WTC11 (cell line): ENCODE results near the gene FGG. TPM values are rescaled to one million over a fixed set of nuclear protein-coding genes. Genes with fewer than 3 reads are reported as not detected.

Experiments used
- ATAC-seq: fragments of 200-7000 bp; cut with Tn5 transposase; 2 replicates; pipeline ENCODE4 v1.10.0; 2021; ENCODE audit warnings: mild to moderate bottlenecking, moderate library complexity
- CTCF ChIA-PET: fragments of 300-600 bp; sonication (Branson Sonifier 250); formaldehyde crosslinking; loops from one replicate; lab custom pipeline; 2021; ENCODE audit warnings: antibody characterized with exemption; lab: Charles Lee
- POLR2A ChIA-PET: fragments of 350-600 bp; sonication (Branson Sonifier 250); formaldehyde crosslinking; loops from one replicate; lab custom pipeline; 2021; ENCODE audit warnings: antibody characterized with exemption; lab: Charles Lee
- DNase-seq: peaks from one replicate; pipeline ENCODE4 v3.0.0; 2021; ENCODE audit warnings: low spot score
- H3K27ac Mint-ChIP-seq: 2 replicates; pipeline ENCODE4 v1.8.0; 2021; ENCODE audit warnings: mixed read lengths
- H3K27me3 Mint-ChIP-seq: 2 replicates; pipeline ENCODE4 v1.8.0; 2021; ENCODE audit warnings: low read depth, mild to moderate bottlenecking, moderate library complexity, mixed read lengths
- H3K36me3 Mint-ChIP-seq: 2 replicates; pipeline ENCODE4 v1.8.0; 2021; ENCODE audit warnings: mixed read lengths
- H3K4me1 Mint-ChIP-seq: 2 replicates; pipeline ENCODE4 v1.8.0; 2022; ENCODE audit warnings: mixed read lengths
- H3K4me3 Mint-ChIP-seq: 2 replicates; pipeline ENCODE4 v1.8.0; 2021; ENCODE audit warnings: mild to moderate bottlenecking, moderate library complexity, mixed read lengths
- H3K9me3 Mint-ChIP-seq: 2 replicates; pipeline ENCODE4 v1.8.0; 2021; ENCODE audit warnings: mixed read lengths
- ATF1 ChIP-seq: sonication (generic); formaldehyde crosslinking; IDR thresholded peaks from 2 replicates; pipeline ENCODE4 v1.8.1; 2023; ENCODE audit warnings: mild to moderate bottlenecking, moderate library complexity, missing genetic modification reagents
- FOXP4 ChIP-seq: sonication (generic); formaldehyde crosslinking; IDR thresholded peaks from 2 replicates; pipeline ENCODE4 v1.8.0; 2022; ENCODE audit warnings: mild to moderate bottlenecking, missing genetic modification reagents
- HMGA2 ChIP-seq: fragments of 250-450 bp; sonication (Bioruptor Pico); IDR thresholded peaks from 2 replicates; pipeline ENCODE4 v1.4.0; 2021; ENCODE audit warnings: mild to moderate bottlenecking, moderate library complexity
- JAZF1 ChIP-seq: fragments of 250-450 bp; sonication (Bioruptor Pico); IDR thresholded peaks from 2 replicates; pipeline ENCODE4 v1.9.0; 2021; ENCODE audit warnings: moderate library complexity, mild to moderate bottlenecking, inconsistent platforms
- NFE2L1 ChIP-seq: sonication (generic); formaldehyde crosslinking; IDR thresholded peaks from 2 replicates; pipeline ENCODE4 v1.8.1; 2023; ENCODE audit warnings: missing genetic modification reagents
- NR3C1 ChIP-seq: sonication (generic); formaldehyde crosslinking; conservative IDR thresholded peaks from 2 replicates; pipeline ENCODE4 v1.8.1; 2023; ENCODE audit warnings: low read depth, mild to moderate bottlenecking, missing genetic modification reagents
- PRDM15 ChIP-seq: sonication (generic); formaldehyde crosslinking; IDR thresholded peaks from 2 replicates; pipeline ENCODE4 v1.8.0; 2022; ENCODE audit warnings: missing genetic modification reagents
- SOX15 ChIP-seq: fragments of 250-450 bp; sonication (Bioruptor Pico); IDR thresholded peaks from 2 replicates; pipeline ENCODE4 v1.9.0; 2021; ENCODE audit warnings: mild to moderate bottlenecking
- TCF7 ChIP-seq: sonication (generic); formaldehyde crosslinking; IDR thresholded peaks from 2 replicates; pipeline ENCODE4 v1.8.0; 2022; ENCODE audit warnings: mild to moderate bottlenecking, low read depth, missing genetic modification reagents, moderate library complexity
- TEAD1 ChIP-seq: sonication (generic); formaldehyde crosslinking; IDR thresholded peaks from 2 replicates; pipeline ENCODE4 v1.8.0; 2022; ENCODE audit warnings: mild to moderate bottlenecking, missing genetic modification reagents
- TP53 ChIP-seq: sonication (generic); formaldehyde crosslinking; IDR thresholded peaks from 2 replicates; pipeline ENCODE4 v1.8.1; 2023; ENCODE audit warnings: mild to moderate bottlenecking, missing genetic modification reagents
- ZNF138 ChIP-seq: sonication (generic); formaldehyde crosslinking; conservative IDR thresholded peaks from 2 replicates; pipeline ENCODE4 v1.8.1; 2022; ENCODE audit warnings: mild to moderate bottlenecking, moderate library complexity, missing genetic modification reagents
- ZNF232 ChIP-seq: sonication (generic); formaldehyde crosslinking; IDR thresholded peaks from 2 replicates; pipeline ENCODE4 v1.8.0; 2022; ENCODE audit warnings: mild to moderate bottlenecking, missing genetic modification reagents
- ZNF532 ChIP-seq: fragments of 250-450 bp; sonication (Bioruptor Pico); IDR thresholded peaks from 2 replicates; pipeline ENCODE4 v1.9.0; 2021; ENCODE audit warnings: mild to moderate bottlenecking, borderline replicate concordance
- total RNA-seq: library from RNA; stranded (reverse); gene quantifications from 3 replicates; pipeline ENCODE4 v1.2.3, GENCODE V29; 2021
- TF ChIP-seq, protein P1 (sequence below): sonication (generic); formaldehyde crosslinking; IDR thresholded peaks from 2 replicates; pipeline ENCODE4 v1.8.0; 2022; ENCODE audit warnings: mild to moderate bottlenecking, missing genetic modification reagents
- TF ChIP-seq, protein P2 (sequence below): fragments of 200-600 bp; IDR thresholded peaks from 2 replicates; pipeline ENCODE4 v1.8.0; 2022; ENCODE audit warnings: antibody characterized with exemption
- TF ChIP-seq, protein P3 (sequence below): fragments of 250-450 bp; sonication (Bioruptor Pico); IDR thresholded peaks from 2 replicates; pipeline ENCODE4 v1.9.0; 2021; ENCODE audit warnings: mild to moderate bottlenecking
- TF ChIP-seq, protein P4 (sequence below): sonication (generic); formaldehyde crosslinking; conservative IDR thresholded peaks from 2 replicates; pipeline ENCODE4 v1.8.1; 2023; ENCODE audit warnings: mild to moderate bottlenecking, low read depth, missing genetic modification reagents, moderate library complexity
- TF ChIP-seq, protein P5 (sequence below): sonication (generic); formaldehyde crosslinking; conservative IDR thresholded peaks from 2 replicates; pipeline ENCODE4 v1.8.1; 2022; ENCODE audit warnings: mild to moderate bottlenecking, missing genetic modification reagents

FGG gene
- total RNA-seq, 1 experiment from 2014 or later = 2.4 TPM

DNA sequence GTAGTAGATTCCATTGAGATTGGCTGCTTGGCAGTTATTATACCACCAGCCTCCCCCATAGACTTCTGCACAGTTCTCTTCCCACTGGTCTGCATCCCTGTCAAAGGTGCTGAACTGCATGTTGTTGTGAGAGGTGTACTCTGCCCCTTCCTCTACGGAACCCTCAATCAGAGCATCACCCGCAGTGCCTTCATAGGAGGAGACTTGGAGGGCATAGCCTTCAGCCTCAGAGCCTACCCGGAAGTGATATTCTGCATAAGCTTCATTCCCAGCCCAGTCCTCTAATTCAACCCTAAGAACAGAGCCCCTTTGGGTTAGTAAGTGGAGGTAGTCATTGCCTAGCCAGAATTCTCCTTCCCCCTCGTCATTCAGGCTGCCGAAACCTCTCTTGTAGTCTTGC lies 28.2 kb downstream of the FGG start:
- ChIA-PET CTCF (no interaction called here), POLR2A (no interaction called here)
- Mint-ChIP-seq H3K36me3 (no peaks in the 10 kb centered on the region), H3K27me3 (no peaks in the 10 kb centered on the region), H3K27ac (no peak overlapping the region), H3K9me3 (no peaks in the 10 kb centered on the region), H3K4me1 (peaks cover under 1% of the 10 kb centered on the region; the same call in 1 of the 2 replicates), H3K4me3 (no peak overlapping the region)
- ATAC-seq (no peak), DNase-seq (no peak)
- no peak for TF ChIP-seq TP53 (CRISPR knock-in tag)
- TF ChIP-seq, protein P1, sequence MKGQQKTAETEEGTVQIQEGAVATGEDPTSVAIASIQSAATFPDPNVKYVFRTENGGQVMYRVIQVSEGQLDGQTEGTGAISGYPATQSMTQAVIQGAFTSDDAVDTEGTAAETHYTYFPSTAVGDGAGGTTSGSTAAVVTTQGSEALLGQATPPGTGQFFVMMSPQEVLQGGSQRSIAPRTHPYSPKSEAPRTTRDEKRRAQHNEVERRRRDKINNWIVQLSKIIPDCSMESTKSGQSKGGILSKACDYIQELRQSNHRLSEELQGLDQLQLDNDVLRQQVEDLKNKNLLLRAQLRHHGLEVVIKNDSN (CRISPR knock-in tag) = no peak
- TF ChIP-seq, protein P2, sequence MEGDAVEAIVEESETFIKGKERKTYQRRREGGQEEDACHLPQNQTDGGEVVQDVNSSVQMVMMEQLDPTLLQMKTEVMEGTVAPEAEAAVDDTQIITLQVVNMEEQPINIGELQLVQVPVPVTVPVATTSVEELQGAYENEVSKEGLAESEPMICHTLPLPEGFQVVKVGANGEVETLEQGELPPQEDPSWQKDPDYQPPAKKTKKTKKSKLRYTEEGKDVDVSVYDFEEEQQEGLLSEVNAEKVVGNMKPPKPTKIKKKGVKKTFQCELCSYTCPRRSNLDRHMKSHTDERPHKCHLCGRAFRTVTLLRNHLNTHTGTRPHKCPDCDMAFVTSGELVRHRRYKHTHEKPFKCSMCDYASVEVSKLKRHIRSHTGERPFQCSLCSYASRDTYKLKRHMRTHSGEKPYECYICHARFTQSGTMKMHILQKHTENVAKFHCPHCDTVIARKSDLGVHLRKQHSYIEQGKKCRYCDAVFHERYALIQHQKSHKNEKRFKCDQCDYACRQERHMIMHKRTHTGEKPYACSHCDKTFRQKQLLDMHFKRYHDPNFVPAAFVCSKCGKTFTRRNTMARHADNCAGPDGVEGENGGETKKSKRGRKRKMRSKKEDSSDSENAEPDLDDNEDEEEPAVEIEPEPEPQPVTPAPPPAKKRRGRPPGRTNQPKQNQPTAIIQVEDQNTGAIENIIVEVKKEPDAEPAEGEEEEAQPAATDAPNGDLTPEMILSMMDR = no peak
- no peak for TF ChIP-seq PRDM15 (CRISPR knock-in tag)
- no peak for TF ChIP-seq HMGA2 (CRISPR knock-in tag)
- TF ChIP-seq, protein P3, sequence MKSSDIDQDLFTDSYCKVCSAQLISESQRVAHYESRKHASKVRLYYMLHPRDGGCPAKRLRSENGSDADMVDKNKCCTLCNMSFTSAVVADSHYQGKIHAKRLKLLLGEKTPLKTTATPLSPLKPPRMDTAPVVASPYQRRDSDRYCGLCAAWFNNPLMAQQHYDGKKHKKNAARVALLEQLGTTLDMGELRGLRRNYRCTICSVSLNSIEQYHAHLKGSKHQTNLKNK = no peak
- no peak for TF ChIP-seq TCF7 (CRISPR knock-in tag)
- TF ChIP-seq ZNF138 (CRISPR knock-in tag) = no peak
- TF ChIP-seq, protein P4, sequence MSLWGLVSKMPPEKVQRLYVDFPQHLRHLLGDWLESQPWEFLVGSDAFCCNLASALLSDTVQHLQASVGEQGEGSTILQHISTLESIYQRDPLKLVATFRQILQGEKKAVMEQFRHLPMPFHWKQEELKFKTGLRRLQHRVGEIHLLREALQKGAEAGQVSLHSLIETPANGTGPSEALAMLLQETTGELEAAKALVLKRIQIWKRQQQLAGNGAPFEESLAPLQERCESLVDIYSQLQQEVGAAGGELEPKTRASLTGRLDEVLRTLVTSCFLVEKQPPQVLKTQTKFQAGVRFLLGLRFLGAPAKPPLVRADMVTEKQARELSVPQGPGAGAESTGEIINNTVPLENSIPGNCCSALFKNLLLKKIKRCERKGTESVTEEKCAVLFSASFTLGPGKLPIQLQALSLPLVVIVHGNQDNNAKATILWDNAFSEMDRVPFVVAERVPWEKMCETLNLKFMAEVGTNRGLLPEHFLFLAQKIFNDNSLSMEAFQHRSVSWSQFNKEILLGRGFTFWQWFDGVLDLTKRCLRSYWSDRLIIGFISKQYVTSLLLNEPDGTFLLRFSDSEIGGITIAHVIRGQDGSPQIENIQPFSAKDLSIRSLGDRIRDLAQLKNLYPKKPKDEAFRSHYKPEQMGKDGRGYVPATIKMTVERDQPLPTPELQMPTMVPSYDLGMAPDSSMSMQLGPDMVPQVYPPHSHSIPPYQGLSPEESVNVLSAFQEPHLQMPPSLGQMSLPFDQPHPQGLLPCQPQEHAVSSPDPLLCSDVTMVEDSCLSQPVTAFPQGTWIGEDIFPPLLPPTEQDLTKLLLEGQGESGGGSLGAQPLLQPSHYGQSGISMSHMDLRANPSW (CRISPR knock-in tag) = no peak

DNA sequence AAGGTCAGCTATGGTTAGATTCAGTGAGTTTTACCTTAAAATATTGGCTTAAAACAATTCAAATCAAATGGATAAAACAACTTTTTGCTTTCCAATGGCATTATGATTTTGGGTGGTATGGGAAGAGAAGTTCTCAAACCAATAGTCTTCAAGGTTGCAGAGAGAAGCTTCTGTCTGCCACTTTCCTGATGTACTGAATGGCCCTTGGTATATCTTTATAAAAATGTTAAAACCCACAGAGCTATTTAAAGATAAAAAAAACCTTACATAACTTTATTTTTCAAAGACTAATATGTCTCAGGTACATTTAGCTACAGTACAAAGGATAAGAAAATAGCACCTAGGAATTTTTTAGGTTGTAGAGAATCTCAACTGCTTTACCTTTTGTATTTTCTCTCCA lies 28.8 kb downstream of the FGG start:
- ATAC-seq (no peak), DNase-seq (no peak)
- no peak overlapping the region for H3K27ac Mint-ChIP-seq
- ChIA-PET CTCF (no interaction called here), POLR2A (interaction anchor here (0.5 kb wide), 1 partner anchor 223 kb away, joined by 3 read pairs; no protein-coding TSS in a partner anchor)
- no peaks in the 10 kb centered on the region for H3K27me3 Mint-ChIP-seq
- H3K4me1 Mint-ChIP-seq = no peaks in the 10 kb centered on the region
- H3K36me3 Mint-ChIP-seq = no peaks in the 10 kb centered on the region
- H3K4me3 Mint-ChIP-seq = no peak overlapping the region
- H3K9me3 Mint-ChIP-seq = no peaks in the 10 kb centered on the region
- TF ChIP-seq TEAD1 (CRISPR knock-in tag) = no peak
- no peak for TF ChIP-seq NR3C1
- no peak for TF ChIP-seq ZNF532 (CRISPR knock-in tag)
- TF ChIP-seq NFE2L1 (CRISPR knock-in tag) = no peak
- TF ChIP-seq JAZF1 = no peak
- TF ChIP-seq TCF7 (CRISPR knock-in tag) = no peak
- TF ChIP-seq, protein P5, sequence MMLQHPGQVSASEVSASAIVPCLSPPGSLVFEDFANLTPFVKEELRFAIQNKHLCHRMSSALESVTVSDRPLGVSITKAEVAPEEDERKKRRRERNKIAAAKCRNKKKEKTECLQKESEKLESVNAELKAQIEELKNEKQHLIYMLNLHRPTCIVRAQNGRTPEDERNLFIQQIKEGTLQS (CRISPR knock-in tag) = no peak
- TF ChIP-seq ATF1 (CRISPR knock-in tag) = no peak
- TF ChIP-seq ZNF232 = no peak
- no peak for TF ChIP-seq FOXP4 (CRISPR knock-in tag)
- no peak for TF ChIP-seq SOX15
